Adrenal gland (tissue), 5 donors: ENCODE data around the gene DKK2.

Experiments used
- CTCF ChIP-seq, 6 experiments: fragments of 450-650 bp in 4 of 6; fragments of 200-600 bp in 2 of 6; sonication (generic) in 1 of 6; IDR thresholded peaks; 1 replicate in 5 of 6; 2 replicates in 1 of 6; pipeline versions ENCODE4 v1.5.1 to v1.8.0; 2016 to 2021; ENCODE audit warnings: antibody characterized with exemption in 6 of 6, mild to moderate bottlenecking in 2 of 6, moderate library complexity in 1 of 6
- POLR2A ChIP-seq, 2 donors: fragments of 450-650 bp; IDR thresholded peaks; one replicate each; pipeline ENCODE4 v1.6.1; 2017; ENCODE audit warnings: antibody characterized with exemption in 2 of 2, mild to moderate bottlenecking in 2 of 2, moderate library complexity in 1 of 2
- donor health status: DM: no; HTN: no; CAD: no.

GRCh38 chr4:106986486-106986885, 49.6 kb downstream of the DKK2 start:
- TF ChIP-seq CTCF (IDR thresholded peaks at IDR 0.05) (no peak), POLR2A (IDR thresholded peaks at IDR 0.05) (no peak)
